OCI-LY7 (cell line): ENCODE results near the gene TUBA8. TPM values are rescaled to one million over a fixed set of nuclear protein-coding genes. Genes with fewer than 3 reads are reported as not detected.

Experiments used
- BruUV-seq: library from RNA; stranded (reverse); fragments of 400-500 nt; replicated peaks from 2 replicates; lab custom pipeline; 2021; lab: Mats Ljungman, UMichigan
- CTCF ChIA-PET: fragments of 300-600 bp; sonication (Branson Sonifier 250); formaldehyde crosslinking; loops from one replicate; lab custom pipeline; 2022; ENCODE audit warnings: antibody characterized with exemption; ENCODE audit not compliant: unreplicated experiment; lab: Charles Lee
- POLR2A ChIA-PET: fragments of 300-600 bp; sonication (Branson Sonifier 250); formaldehyde crosslinking; loops from one replicate; lab custom pipeline; 2022; ENCODE audit warnings: antibody characterized with exemption; lab: Charles Lee
- DNase-seq: peaks from one replicate; pipeline ENCODE4 v3.0.0-alpha.2; 2015; ENCODE audit warnings: low spot score
- H2AFZ ChIP-seq: fragments of 200-600 bp; sonication (generic), shearing (Covaris generic); 2 replicates; pipeline ENCODE4 v1.6.1; 2014; ENCODE audit warnings: mild to moderate bottlenecking, antibody characterized with exemption, low read length, moderate library complexity
- H3K27ac ChIP-seq: fragments of 200-600 bp; sonication (generic); 2 replicates; pipeline ENCODE4 v1.5.1; 2014; ENCODE audit warnings: mixed run types, low read depth, mild to moderate bottlenecking, moderate library complexity, low read length, inconsistent platforms; ENCODE audit not compliant: poor library complexity, severe bottlenecking
- H3K36me3 ChIP-seq: fragments of 200-600 bp; sonication (generic); 2 replicates; pipeline ENCODE4 v1.6.1; 2014; ENCODE audit warnings: mild to moderate bottlenecking, antibody characterized with exemption, low read length, moderate library complexity, mixed read lengths; ENCODE audit not compliant: insufficient read depth
- H3K4me1 ChIP-seq: fragments of 200-600 bp; sonication (generic); 2 replicates; pipeline ENCODE4 v1.5.1; 2014; ENCODE audit warnings: mild to moderate bottlenecking, low read length; ENCODE audit not compliant: insufficient read depth, poor library complexity, severe bottlenecking
- H3K4me2 ChIP-seq: fragments of 200-600 bp; sonication (generic); 2 replicates; pipeline ENCODE4 v1.6.1; 2014; ENCODE audit warnings: mild to moderate bottlenecking, low read length
- H3K4me3 ChIP-seq: fragments of 200-600 bp; sonication (generic); 2 replicates; pipeline ENCODE4 v1.5.1; 2014; ENCODE audit warnings: mild to moderate bottlenecking, low read depth, low read length; ENCODE audit not compliant: poor library complexity, severe bottlenecking
- H3K79me2 ChIP-seq: fragments of 200-600 bp; sonication (generic); 2 replicates; pipeline ENCODE4 v1.6.1; 2016; ENCODE audit warnings: low read depth, mild to moderate bottlenecking, low read length, moderate library complexity, mixed read lengths; ENCODE audit not compliant: insufficient read depth
- H3K9me2 ChIP-seq: fragments of 200-600 bp; sonication (generic); 2 replicates; pipeline ENCODE4 v1.6.1; 2016; ENCODE audit warnings: mild to moderate bottlenecking, low read length, mixed read lengths; ENCODE audit not compliant: insufficient read depth
- H3K9me3 ChIP-seq: fragments of 200-600 bp; sonication (generic); 2 replicates; pipeline ENCODE4 v1.6.1; 2014; ENCODE audit warnings: mild to moderate bottlenecking, mixed run types, low read length, mixed read lengths
- H4K20me1 ChIP-seq: fragments of 200-600 bp; sonication (generic); 2 replicates; pipeline ENCODE4 v1.6.1; 2014; ENCODE audit warnings: mild to moderate bottlenecking, antibody characterized with exemption, low read length, moderate library complexity, mixed read lengths; ENCODE audit not compliant: insufficient read depth
- CTCF ChIP-seq: fragments of 200-600 bp; sonication (generic); conservative IDR thresholded peaks from 2 replicates; pipeline ENCODE4 v1.5.1; 2014; ENCODE audit warnings: mild to moderate bottlenecking, antibody characterized with exemption, low read length, moderate library complexity, mixed read lengths
- EZH2phosphoT487 ChIP-seq: fragments of 200-600 bp; sonication (generic); IDR thresholded peaks from 2 replicates; pipeline ENCODE4 v1.6.1; 2018; ENCODE audit warnings: low read depth, borderline replicate concordance, mild to moderate bottlenecking, mixed run types, antibody characterized with exemption, low read length, moderate library complexity, mixed read lengths
- intact Hi-C: fragments of 100-400 bp; cut with micrococcal nuclease; formaldehyde crosslinking; loops from one replicate; pipeline ENCODE4 v1.10.0; 2022; ENCODE audit not compliant: unreplicated experiment
- total RNA-seq, 2 experiments: library from RNA; depleted of rRNA in 1 of 2; stranded (reverse); fragments of >200 nt in 1 of 2; shearing (Covaris generic) in 1 of 2; gene quantifications; 2 replicates each; pipeline ENCODE4 v1.2.3, GENCODE V29; 2014 to 2022

The TUBA8 gene
- total RNA-seq, 2 experiments from 2014 or later: 1.9 to 2.0 TPM

- H3K79me2 ChIP-seq: peaks cover 71% of the 10 kb centered on the region
- H3K4me1 ChIP-seq: peaks cover 36% of the 10 kb centered on the region
- peaks cover 59% of the 10 kb centered on the region for H3K36me3 ChIP-seq
- ChIA-PET POLR2A (interaction anchor here (1.0 to 1.3 kb wide), 3 partner anchors 9 to 283 kb away, joined by 3 to 4 read pairs (median 3); no protein-coding TSS in a partner anchor), CTCF (no interaction called here)
- H3K4me2 ChIP-seq: peak overlapping the region; percentile 75
- no peaks in the 10 kb centered on the region for H3K9me2 ChIP-seq
- H3K9me3 ChIP-seq: no peaks in the 10 kb centered on the region
- no peak for DNase-seq
- BruUV-seq: no TSS peak
- H3K4me3 ChIP-seq: peak overlapping the region; percentile 87
- no peak overlapping the region for H3K27ac ChIP-seq
- TF ChIP-seq EZH2phosphoT487: no peak
- no peak for TF ChIP-seq CTCF
- intact Hi-C loops: loop anchor here (5.0 kb wide), 2 partner anchors 442 to 1368 kb away; partner anchors contain the start of genes BCL2L13 and C22orf39
- no peaks in the 10 kb centered on the region for H4K20me1 ChIP-seq
- no peak overlapping the region for H2AFZ ChIP-seq
Measured at GRCh38 chr22:18079706-18080233, 30.8 kb upstream of the TUBA8 start.

GRCh38 chr22:18081416-18081815, 29.2 kb upstream of the TUBA8 start:
- peaks cover 76% of the 10 kb centered on the region for H3K36me3 ChIP-seq
- peaks cover 61% of the 10 kb centered on the region for H3K79me2 ChIP-seq

More at GRCh38 chr22:18081416-18081815, 29.2 kb upstream of the TUBA8 start:
- BruUV-seq: no TSS peak
- intact Hi-C loops: no loop called here
- H3K9me3 ChIP-seq: no peaks in the 10 kb centered on the region
- ChIA-PET CTCF (no interaction called here), POLR2A (no interaction called here)
- H4K20me1 ChIP-seq: no peaks in the 10 kb centered on the region
- peaks cover 20% of the 10 kb centered on the region for H3K4me1 ChIP-seq
- H3K4me3 ChIP-seq: no peak overlapping the region
- H3K4me2 ChIP-seq: no peak overlapping the region
- TF ChIP-seq CTCF (no peak), EZH2phosphoT487 (no peak)
- no peak overlapping the region for H2AFZ ChIP-seq
- no peaks in the 10 kb centered on the region for H3K9me2 ChIP-seq
- no peak for DNase-seq
- no peak overlapping the region for H3K27ac ChIP-seq
